HG03280 (cell line): ENCODE measurements around the gene COL9A2.
A peak's percentile ranks its signal among the peaks of the same experiment; 100 is the strongest.
"Not testable (repeated sequence)": the region's sequence is repeated elsewhere in the genome, so short reads cannot be mapped to it uniquely, and the experiment has no call there.

ENCODE experiments used
- ATAC-seq: cut with Tn5 transposase; IDR thresholded peaks from one replicate; pipeline ENCODE4 v1.9.1; 2021; ENCODE audit warnings: mild to moderate bottlenecking, moderate library complexity; ENCODE audit not compliant: unreplicated experiment

Gene COL9A2

DNA sequence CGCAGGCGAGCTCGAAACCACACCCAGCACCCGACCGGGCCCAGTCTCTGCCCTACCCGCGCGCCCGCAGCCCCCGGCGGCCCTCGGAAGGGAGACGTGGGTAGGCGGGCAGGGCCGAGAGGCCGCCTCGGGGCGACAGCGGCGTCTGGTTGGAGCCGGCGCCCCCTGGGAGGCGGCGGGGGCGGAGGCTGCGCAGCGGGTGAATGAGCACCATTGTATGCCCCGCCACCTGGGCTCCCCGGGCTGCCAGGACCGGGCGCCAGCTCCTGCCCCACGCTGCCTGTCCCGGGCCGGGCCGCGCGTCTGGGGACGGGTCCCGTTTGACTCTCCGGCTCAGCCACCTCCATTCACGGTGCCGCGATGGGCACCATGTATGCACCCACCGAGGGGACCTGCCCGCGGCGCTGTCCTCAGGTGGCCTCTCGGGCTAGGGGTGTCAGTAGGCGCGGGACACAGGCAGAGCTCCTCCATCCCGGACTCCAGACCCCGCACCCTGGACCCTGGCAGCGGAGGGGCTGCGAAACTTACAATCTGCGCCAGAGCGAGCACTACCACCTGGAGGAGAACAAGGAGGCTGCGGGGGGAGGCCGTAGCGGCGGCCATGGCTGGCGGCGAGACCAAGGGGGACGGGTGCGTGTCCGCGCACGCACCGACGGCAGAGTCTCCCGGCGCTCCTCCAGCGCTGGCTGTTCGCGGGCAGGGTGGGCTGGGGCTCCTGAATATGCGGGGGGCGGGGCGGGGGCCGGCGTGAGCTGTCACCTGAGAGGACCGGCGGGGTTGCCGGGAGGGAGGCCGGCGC, at the start of gene COL9A2:
TSS of gene COL9A2 (minus strand) at position 692 of the 799 bp plus-strand sequence. CDS start at position 603, 89 bp downstream.
- no peak for ATAC-seq

DNA sequence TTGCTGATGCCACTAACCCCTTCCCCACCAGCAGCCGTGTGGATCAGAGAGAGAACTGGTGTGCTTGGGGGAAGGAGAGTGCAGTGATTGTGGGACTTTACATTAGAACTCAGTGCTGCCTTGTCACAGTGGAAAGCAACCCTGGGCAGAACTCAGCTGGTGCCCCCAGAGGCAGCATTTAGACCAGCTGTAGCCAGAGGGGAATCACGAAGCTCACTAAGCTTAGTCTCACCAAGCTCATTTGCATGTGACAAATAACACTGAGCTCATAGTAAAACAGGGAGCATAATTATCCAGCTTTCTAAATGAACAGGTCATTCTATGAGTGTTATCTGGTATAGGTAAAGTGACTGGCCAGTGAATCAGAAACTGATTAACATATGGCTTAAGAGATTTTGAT, 46.6 kb upstream of the COL9A2 start:
- ATAC-seq = peak; percentile 86

- ATAC-seq = no peak
These were observed 45.6 kb upstream of the COL9A2 start for GRCh38 chr1:40362699-40363098.

- ATAC-seq = no peak
These were observed 45.1 kb upstream of the COL9A2 start for GRCh38 chr1:40362199-40362598.

- no peak for ATAC-seq
These were observed 44.6 kb upstream of the COL9A2 start for GRCh38 chr1:40361637-40362036.

- no peak for ATAC-seq
These were observed 44.1 kb upstream of the COL9A2 start for GRCh38 chr1:40361201-40361600.

DNA sequence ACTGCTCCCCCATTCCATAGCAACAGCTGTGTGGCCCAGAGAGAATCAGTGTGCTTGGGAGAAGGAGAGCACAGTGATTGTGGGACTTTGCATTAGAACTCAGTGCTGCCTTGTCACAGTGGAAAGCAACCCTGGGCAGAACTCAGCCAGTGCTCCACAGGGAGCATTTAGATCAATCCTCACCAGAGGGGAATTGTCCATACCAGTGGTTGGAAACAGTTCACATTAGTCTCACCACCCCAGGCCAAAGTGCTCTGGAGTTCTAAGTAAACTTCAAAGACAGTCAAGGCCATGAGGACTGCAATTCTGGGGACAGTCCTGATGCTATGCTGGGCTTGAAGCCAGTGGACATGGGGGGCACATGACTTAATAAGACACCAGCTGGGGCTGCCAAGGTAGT, 43.5 kb upstream of the COL9A2 start:
- ATAC-seq = no peak

DNA sequence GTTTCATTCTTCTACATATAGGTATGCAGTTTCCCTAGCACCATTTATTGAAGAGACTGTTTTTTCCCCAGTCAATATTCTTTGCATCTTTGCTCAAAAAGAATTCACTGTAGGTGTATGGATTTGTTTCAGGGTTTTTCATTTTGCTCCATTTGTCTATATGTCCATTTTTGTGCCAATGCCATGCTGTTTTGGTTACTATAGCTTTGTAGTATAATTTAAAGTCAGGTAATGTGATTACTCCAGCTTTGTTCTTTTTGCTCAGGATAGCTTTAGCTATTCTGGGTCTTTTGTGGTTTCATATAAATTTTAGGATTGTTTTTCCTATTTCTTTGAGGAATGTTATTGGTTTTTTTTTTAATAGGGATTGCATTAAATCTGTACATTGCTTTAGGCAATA, 40.5 kb upstream of the COL9A2 start:
- no peak for ATAC-seq

- no peak for ATAC-seq
These were observed 36.0 kb upstream of the COL9A2 start for GRCh38 chr1:40353082-40353481.

DNA sequence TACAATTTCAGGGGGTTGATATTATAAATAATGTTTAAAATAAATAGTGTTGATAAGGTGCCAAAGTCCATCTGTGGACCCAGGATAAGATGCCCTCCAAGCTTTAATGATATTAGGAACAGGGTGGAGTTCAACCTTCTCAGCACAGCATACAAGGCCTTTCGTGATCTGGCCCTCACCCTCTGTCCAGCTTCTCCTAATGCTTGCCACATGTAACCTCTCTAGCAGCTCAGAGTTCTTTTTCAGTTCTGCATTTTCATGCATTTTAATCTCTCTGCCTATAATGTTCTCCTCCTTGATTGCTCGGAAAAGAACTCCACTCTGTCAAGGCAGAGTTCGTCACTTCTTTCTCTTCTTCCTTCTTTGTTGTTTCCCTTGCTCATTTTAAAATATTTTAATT, 35.0 kb upstream of the COL9A2 start:
- no peak for ATAC-seq

DNA sequence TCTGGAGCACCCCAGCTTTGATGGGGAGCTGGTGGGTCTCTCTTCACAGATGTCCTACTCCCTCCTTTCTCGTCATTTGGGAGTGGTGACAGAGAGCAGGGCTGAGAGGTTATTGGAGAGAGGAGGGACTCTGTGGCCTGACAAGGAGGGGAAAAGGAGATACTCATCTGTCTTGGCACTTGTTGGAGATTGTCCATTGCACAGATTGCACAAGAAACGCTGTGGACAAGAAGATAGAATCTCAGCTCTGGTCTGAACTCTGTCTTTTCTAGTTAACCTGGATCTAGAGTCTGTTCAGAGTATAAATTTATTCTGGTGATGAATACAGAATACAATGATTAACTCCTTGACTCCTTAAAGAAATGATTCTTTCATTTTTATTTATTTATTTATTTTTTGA, 34.0 kb upstream of the COL9A2 start:
- no peak for ATAC-seq

DNA sequence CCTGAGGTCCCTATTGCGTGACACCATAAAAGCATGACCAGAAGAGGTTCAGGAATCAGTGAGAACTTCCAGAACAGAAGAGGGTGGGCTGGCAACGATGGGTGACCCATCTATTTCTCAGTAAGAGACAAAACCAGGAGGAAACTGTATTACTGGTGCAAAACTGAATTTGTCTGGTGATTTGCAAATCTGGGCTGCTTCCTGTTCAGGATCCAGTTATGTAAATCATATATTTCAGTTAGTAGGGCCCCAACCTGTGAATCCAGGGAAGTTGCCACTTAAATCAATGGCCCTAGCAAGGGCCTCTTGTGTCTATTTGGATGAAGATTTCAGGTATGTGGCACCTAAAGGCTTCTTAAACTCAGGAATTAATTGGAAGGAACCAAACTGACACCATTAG, 33.3 kb upstream of the COL9A2 start:
- no peak for ATAC-seq

DNA sequence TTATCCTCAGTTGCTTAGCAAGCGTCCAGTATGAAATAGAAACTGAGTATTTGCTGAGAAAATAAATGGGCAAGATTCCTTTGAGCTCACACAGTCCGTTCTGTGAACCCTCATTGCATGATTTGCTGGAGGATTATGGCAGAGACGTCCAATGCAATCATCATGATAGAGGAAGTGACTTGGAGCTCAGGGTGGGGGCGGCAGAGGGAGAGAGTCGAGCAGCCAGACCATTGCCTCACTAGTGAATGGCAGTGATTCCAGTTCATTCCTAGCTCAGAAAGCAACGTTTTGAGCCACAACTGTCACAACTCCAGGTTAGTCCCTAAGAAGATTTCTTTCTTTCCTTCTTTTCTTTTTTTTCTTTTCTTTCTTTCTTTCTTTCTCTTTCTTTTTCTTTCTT, 27.5 kb upstream of the COL9A2 start:
- ATAC-seq = no peak

DNA sequence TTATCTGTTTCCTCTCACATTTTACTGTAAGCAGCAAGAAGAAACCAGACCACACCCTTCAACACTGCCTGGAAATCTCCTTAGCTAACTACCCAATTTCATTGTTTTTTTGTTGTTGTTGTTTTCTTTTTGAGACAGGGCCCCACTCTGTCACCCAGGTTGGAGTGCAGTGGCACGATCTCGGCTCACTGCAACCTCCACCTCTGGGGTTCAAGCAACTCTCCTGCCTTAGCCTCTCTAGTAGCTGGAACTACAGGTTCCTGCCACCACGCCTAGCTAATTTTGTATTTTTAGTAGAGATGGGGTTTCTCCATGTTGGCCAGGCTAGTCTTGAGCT, 25.3 kb upstream of the COL9A2 start:
- not testable (repeated sequence) for ATAC-seq

DNA sequence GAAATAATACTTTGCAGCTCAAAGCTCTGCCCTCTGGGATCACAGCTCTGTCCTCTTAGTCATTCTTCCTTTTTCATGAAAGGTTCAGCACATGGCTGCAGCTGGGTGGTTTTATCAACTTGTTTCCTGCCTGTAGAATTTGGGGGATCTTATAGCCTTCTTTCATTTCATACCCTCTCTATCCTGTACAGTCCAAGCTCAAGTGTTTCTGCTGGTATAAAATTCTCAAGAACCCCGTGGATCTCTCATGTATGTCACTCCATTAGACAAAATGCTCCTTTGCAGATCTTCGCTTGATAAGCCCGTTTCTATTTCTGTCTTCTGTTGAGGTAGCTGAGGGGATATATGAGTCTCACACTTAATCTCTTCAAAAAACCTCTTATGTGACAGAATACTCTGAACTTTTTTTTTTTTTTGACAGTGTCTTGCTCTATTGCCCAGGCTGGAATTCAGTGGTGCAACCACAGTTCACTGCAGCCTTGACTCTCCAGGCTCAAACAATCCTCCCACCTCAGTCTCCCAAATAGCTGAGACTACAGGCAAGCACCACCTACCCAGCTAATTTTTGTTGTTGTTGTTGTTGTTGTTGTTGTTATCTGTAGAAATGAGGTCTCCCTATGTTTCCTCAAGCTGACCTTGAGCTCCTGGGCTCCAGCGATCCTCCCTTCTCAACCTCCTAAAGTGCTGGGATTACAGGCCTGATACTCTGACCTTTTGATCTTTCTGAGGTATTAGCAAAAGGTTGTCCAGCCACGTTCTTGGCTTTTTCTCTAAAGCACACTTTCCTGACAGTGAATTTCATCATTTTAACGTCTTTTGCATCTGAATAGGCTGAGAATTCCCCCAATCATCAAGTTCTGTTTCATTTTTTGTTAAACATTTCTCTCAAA, 24.6 kb upstream of the COL9A2 start:
- ATAC-seq = no peak

- ATAC-seq = no peak
These were observed 22.6 kb upstream of the COL9A2 start for GRCh38 chr1:40339420-40340323.

DNA sequence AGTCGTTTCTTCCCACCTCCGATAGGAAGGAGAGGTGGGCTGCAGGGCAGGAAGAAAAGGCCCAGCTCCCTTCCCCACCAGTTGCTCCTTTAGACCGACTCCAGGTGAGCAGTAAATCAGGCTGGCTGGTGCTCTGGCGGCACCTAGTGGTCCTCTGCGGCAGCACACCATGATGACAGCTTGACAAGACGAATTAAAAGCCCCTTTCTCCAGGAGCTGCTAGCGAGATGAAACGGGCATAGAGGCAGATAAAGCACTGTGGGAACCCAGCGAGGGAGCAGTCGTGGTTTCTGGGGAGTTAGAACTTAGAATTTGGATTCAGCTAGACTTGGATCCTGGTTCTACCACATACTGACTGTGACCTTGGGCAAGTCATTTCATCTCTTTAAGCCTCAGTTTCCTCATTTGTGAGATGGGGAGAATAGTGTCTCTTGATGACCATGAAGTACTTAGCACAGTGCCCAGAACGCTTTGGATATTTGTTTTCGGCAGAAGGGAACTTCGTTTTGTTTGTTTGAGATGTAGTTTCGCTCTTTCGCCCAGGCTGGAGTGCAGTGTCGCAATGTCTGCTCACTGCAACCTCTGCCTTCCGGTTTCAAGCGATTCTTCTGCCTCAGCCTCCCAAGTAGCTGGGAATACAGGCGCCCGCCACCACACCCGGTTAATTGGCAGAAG, 21.8 kb upstream of the COL9A2 start:
- no peak for ATAC-seq

DNA sequence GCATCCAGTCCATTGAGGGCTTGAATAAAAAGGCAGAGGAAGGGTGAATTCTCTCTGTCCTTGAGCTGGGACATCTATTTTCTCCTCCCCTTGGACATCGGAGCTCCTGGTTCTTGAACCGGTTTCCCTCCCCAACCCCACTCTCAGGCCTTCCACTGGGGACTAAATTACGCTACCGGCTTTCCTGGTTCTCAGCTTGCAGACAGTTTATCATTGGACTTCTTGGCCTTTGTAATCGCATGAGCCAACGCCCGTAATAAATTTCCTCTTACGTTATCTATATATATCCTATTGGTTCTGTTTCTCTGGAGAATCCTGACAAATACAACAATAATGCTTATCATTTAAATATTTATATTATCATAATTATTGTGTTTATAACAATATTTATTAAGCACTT, 20.4 kb upstream of the COL9A2 start:
- no peak for ATAC-seq

GRCh38 chr1:40332695-40333094, 15.6 kb upstream of the COL9A2 start:
- no peak for ATAC-seq

DNA sequence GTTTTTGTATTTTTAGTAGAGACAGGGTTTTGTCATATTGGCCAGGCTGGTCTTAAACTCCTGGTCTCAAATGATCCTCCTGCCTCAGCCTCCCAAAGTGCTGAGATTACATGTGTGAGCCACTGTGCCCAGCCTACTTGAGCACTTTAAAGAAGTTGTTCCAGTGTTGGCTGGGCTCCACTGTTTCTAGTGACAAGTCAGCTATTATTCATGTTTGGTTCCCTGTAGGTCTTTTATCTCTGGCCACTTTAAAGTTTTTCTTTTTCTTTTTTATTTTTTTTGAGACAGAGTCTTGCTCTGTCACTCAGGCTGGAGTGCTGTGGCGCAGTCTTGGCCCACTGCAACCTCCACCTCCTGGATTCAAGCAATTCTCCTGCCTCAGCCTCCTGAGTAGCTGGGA, 14.3 kb upstream of the COL9A2 start:
- not testable (repeated sequence) for ATAC-seq
